ENCODE data around the gene YWHAQ.
"Not testable (repeated sequence)": the region's sequence is repeated elsewhere in the genome, so short reads cannot be mapped to it uniquely, and the experiment has no call there.

Gene YWHAQ

GRCh38 chr2:9555297-9556120, 75.3 kb downstream of the YWHAQ start, which contains the start of gene ADAM17:
ADAM17 (minus strand) TSS chr2:9555830; CDS start chr2:9555605, 225 bp downstream.
- H3K27me3 Mint-ChIP-seq (ENCODE audit: low read depth, poor library complexity) = peaks cover 3% of the 10 kb centered on the region
- TF ChIP-seq CTCF (IDR thresholded peaks at IDR 0.05) = peak; percentile 32
- H3K27ac Mint-ChIP-seq = peak within 1 kb of the TSS; percentile 100
- peak within 1 kb of the TSS; percentile 95 for H3K4me3 Mint-ChIP-seq
- peaks cover 14% of the 10 kb centered on the region for H3K36me3 Mint-ChIP-seq (ENCODE audit: low read depth)
- peaks cover 63% of the 10 kb centered on the region for H3K4me1 Mint-ChIP-seq
- H3K9me3 Mint-ChIP-seq = no peaks in the 10 kb centered on the region
- peak; percentile 94 for DNase-seq

- peaks cover 10% of the 10 kb centered on the region for H3K36me3 Mint-ChIP-seq (ENCODE audit: low read depth)
- H3K27ac Mint-ChIP-seq = peak overlapping the region; percentile 99
- peak; percentile 16 for DNase-seq
- no peaks in the 10 kb centered on the region for H3K27me3 Mint-ChIP-seq (ENCODE audit: low read depth, poor library complexity)
- H3K9me3 Mint-ChIP-seq = no peaks in the 10 kb centered on the region
- H3K4me1 Mint-ChIP-seq = peaks cover 63% of the 10 kb centered on the region
- TF ChIP-seq CTCF (IDR thresholded peaks at IDR 0.05) = no peak
- peak overlapping the region; percentile 95 for H3K4me3 Mint-ChIP-seq
Measured at GRCh38 chr2:9554921-9555296, 75.9 kb downstream of the YWHAQ start.

GRCh38 chr2:9552219-9553178, 78.3 kb downstream of the YWHAQ start:
- Mint-ChIP-seq H3K4me3 (peak overlapping the region; percentile 4), H3K4me1 (peaks cover 68% of the 10 kb centered on the region), H3K36me3 (ENCODE audit: low read depth) (peaks cover 1% of the 10 kb centered on the region)

GRCh38 chr2:9550859-9551391, 79.9 kb downstream of the YWHAQ start:
- not testable (repeated sequence) for H3K4me3 Mint-ChIP-seq; H3K36me3 Mint-ChIP-seq (ENCODE audit: low read depth); H3K9me3 Mint-ChIP-seq; H3K27ac Mint-ChIP-seq; H3K27me3 Mint-ChIP-seq (ENCODE audit: low read depth, poor library complexity); DNase-seq
- peaks cover 63% of the 10 kb centered on the region for H3K4me1 Mint-ChIP-seq

More at GRCh38 chr2:9552219-9553178, 78.3 kb downstream of the YWHAQ start:
- Mint-ChIP-seq H3K27ac (no peak overlapping the region), H3K9me3 (no peaks in the 10 kb centered on the region), H3K27me3 (ENCODE audit: low read depth, poor library complexity) (no peaks in the 10 kb centered on the region)
- no peak for DNase-seq
- TF ChIP-seq CTCF (IDR thresholded peaks at IDR 0.05) = no peak

- Mint-ChIP-seq H3K27ac (no peak overlapping the region), H3K4me3 (no peak overlapping the region), H3K27me3 (ENCODE audit: low read depth, poor library complexity) (no peaks in the 10 kb centered on the region), H3K36me3 (ENCODE audit: low read depth) (peaks cover 6% of the 10 kb centered on the region), H3K9me3 (no peaks in the 10 kb centered on the region), H3K4me1 (peaks cover 57% of the 10 kb centered on the region)
- DNase-seq = no peak
- TF ChIP-seq CTCF (IDR thresholded peaks at IDR 0.05) = no peak
Measured at GRCh38 chr2:9549420-9549819, 81.4 kb downstream of the YWHAQ start.

- Mint-ChIP-seq H3K9me3 (no peaks in the 10 kb centered on the region), H3K4me1 (peaks cover 48% of the 10 kb centered on the region), H3K36me3 (ENCODE audit: low read depth) (peaks cover 10% of the 10 kb centered on the region), H3K27me3 (ENCODE audit: low read depth, poor library complexity) (no peaks in the 10 kb centered on the region), H3K4me3 (no peak overlapping the region), H3K27ac (peak overlapping the region; percentile 31)
- no peak for TF ChIP-seq CTCF (IDR thresholded peaks at IDR 0.05)
- no peak for DNase-seq
Measured at GRCh38 chr2:9548506-9548905, 82.3 kb downstream of the YWHAQ start.
